MM.1S (cell line): ENCODE results near the gene CNTN5.

Source experiments
- DNase-seq: peaks from one replicate; pipeline ENCODE4 v3.0.0-alpha.2; 2015
- H2AFZ ChIP-seq: fragments of 300-600 bp; sonication (generic); 2 replicates; pipeline ENCODE4 v1.6.0; 2016; ENCODE audit warnings: antibody characterized with exemption, low read length
- H3F3A ChIP-seq: fragments of 300-600 bp; sonication (generic); 2 replicates; pipeline ENCODE4 v1.6.1; 2016; ENCODE audit warnings: mild to moderate bottlenecking, antibody characterized with exemption, low read length, moderate library complexity, mixed read lengths; ENCODE audit not compliant: insufficient read depth
- H3K27ac ChIP-seq: fragments of 300-600 bp; sonication (generic); 2 replicates; pipeline ENCODE4 v1.5.1; 2016; ENCODE audit warnings: mild to moderate bottlenecking, low read length
- H3K27me3 ChIP-seq: fragments of 300-600 bp; sonication (generic); replicated peaks from 2 replicates; pipeline ENCODE4 v1.6.0; 2016; ENCODE audit warnings: low read length; ENCODE audit not compliant: insufficient read depth
- H3K36me3 ChIP-seq: fragments of 300-600 bp; sonication (generic); replicated peaks from 2 replicates; pipeline ENCODE4 v1.6.1; 2016; ENCODE audit warnings: mild to moderate bottlenecking, low read length, mixed read lengths; ENCODE audit not compliant: insufficient read depth
- H3K4me1 ChIP-seq: fragments of 300-600 bp; sonication (generic); 2 replicates; pipeline ENCODE4 v1.6.1; 2016; ENCODE audit warnings: low read length, mixed read lengths
- H3K4me2 ChIP-seq: fragments of 300-600 bp; sonication (generic); 2 replicates; pipeline ENCODE4 v1.6.0; 2016; ENCODE audit warnings: low read depth, low read length
- H3K4me3 ChIP-seq: fragments of 300-600 bp; sonication (generic); 2 replicates; pipeline ENCODE4 v1.5.1; 2016; ENCODE audit warnings: low read length, mixed read lengths
- H3K79me2 ChIP-seq: fragments of 300-600 bp; sonication (generic); 2 replicates; pipeline ENCODE4 v1.6.1; 2016; ENCODE audit warnings: mixed run types, low read length, mixed read lengths
- H3K9ac ChIP-seq: fragments of 300-600 bp; sonication (generic); 2 replicates; pipeline ENCODE4 v1.6.1; 2016; ENCODE audit warnings: low read length, mixed read lengths
- H3K9me2 ChIP-seq: fragments of 300-600 bp; sonication (generic); replicated peaks from 2 replicates; pipeline ENCODE4 v1.6.1; 2016; ENCODE audit warnings: mild to moderate bottlenecking, low read length, mixed read lengths; ENCODE audit not compliant: insufficient read depth
- H3K9me3 ChIP-seq: fragments of 300-600 bp; sonication (generic); replicated peaks from 2 replicates; pipeline ENCODE4 v1.6.1; 2016; ENCODE audit warnings: mild to moderate bottlenecking, low read length, mixed read lengths; ENCODE audit not compliant: insufficient read depth
- H4K20me1 ChIP-seq: fragments of 300-600 bp; sonication (generic); 2 replicates; pipeline ENCODE4 v1.6.1; 2016; ENCODE audit warnings: mild to moderate bottlenecking, low read length, moderate library complexity, mixed read lengths; ENCODE audit not compliant: insufficient read depth
- EZH2 ChIP-seq: fragments of 300-600 bp; sonication (generic); optimal IDR thresholded peaks from 2 replicates; pipeline ENCODE3; 2017; ENCODE audit warnings: low read depth, mild to moderate bottlenecking, antibody characterized with exemption, low read length, mixed read lengths
- EZH2phosphoT487 ChIP-seq: fragments of 300-600 bp; sonication (generic); IDR thresholded peaks from 2 replicates; pipeline ENCODE4 v1.6.1; 2018; ENCODE audit warnings: antibody characterized with exemption, low read length
- TF ChIP-seq, protein P1 (sequence below): fragments of 300-600 bp; sonication (generic); IDR thresholded peaks from 2 replicates; pipeline ENCODE4 v1.5.1; 2016; ENCODE audit warnings: antibody characterized with exemption, low read length, mixed read lengths

CNTN5 gene

DNA sequence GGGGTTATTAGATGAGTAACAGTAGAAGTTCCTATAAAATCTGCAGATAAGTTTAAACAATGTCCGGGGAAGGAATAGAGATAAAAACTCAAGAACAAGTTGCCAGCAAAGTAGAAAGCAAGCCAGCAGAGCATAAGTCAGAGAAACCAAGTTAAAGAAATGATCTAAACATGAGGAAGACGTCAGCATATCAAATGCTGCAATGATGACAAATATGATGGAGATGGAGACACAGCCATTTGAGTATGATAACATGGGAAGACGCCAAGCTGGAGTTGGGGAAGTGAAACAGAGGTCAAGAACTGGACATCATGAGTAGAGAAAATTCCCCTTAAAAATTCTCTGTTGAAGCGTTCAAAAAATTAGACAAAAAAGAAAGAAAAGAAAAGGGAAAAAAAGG lies 571.5 kb downstream of the CNTN5 start:
- Histone ChIP-seq H3K9me3 (no peaks in the 10 kb centered on the region), H3K27me3 (no peaks in the 10 kb centered on the region), H3K4me1 (no peaks in the 10 kb centered on the region), H3F3A (no peaks in the 10 kb centered on the region), H3K9ac (no peak overlapping the region), H3K9me2 (no peaks in the 10 kb centered on the region), H3K36me3 (no peaks in the 10 kb centered on the region), H3K4me3 (no peak overlapping the region), H4K20me1 (no peaks in the 10 kb centered on the region), H3K79me2 (no peaks in the 10 kb centered on the region), H3K27ac (no peak overlapping the region), H2AFZ (no peak overlapping the region), H3K4me2 (no peak overlapping the region)
- DNase-seq = no peak
- TF ChIP-seq, protein P1, sequence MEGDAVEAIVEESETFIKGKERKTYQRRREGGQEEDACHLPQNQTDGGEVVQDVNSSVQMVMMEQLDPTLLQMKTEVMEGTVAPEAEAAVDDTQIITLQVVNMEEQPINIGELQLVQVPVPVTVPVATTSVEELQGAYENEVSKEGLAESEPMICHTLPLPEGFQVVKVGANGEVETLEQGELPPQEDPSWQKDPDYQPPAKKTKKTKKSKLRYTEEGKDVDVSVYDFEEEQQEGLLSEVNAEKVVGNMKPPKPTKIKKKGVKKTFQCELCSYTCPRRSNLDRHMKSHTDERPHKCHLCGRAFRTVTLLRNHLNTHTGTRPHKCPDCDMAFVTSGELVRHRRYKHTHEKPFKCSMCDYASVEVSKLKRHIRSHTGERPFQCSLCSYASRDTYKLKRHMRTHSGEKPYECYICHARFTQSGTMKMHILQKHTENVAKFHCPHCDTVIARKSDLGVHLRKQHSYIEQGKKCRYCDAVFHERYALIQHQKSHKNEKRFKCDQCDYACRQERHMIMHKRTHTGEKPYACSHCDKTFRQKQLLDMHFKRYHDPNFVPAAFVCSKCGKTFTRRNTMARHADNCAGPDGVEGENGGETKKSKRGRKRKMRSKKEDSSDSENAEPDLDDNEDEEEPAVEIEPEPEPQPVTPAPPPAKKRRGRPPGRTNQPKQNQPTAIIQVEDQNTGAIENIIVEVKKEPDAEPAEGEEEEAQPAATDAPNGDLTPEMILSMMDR = no peak
- TF ChIP-seq EZH2phosphoT487 = no peak

DNA sequence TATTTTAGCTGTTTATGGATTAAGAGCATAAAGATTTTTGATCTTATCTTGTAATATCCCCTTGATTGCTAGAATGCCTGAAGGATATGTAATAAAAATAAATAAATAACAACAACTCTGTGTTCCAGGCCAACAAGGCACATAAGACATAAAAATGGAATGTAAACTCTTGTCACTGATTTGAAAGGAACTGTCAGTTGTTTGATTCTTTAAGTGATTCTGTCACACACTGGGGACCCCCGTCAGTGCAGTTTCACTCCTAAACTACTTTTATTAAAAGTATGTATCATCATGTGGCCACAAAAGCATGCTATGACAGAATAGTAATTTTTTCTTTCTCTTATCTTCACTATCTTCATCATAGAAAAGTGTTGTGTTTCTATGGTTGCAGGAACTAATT lies 572.4 kb downstream of the CNTN5 start:
- Histone ChIP-seq H3K4me3 (no peak overlapping the region), H4K20me1 (no peaks in the 10 kb centered on the region), H3K27ac (no peak overlapping the region), H3K27me3 (no peaks in the 10 kb centered on the region), H3K79me2 (no peaks in the 10 kb centered on the region), H2AFZ (no peak overlapping the region), H3K4me2 (no peak overlapping the region), H3K4me1 (no peaks in the 10 kb centered on the region), H3K36me3 (no peaks in the 10 kb centered on the region), H3F3A (no peaks in the 10 kb centered on the region), H3K9me2 (no peaks in the 10 kb centered on the region), H3K9ac (no peak overlapping the region), H3K9me3 (no peaks in the 10 kb centered on the region)
- no peak for TF ChIP-seq EZH2phosphoT487
- no peak for TF ChIP-seq EZH2
- TF ChIP-seq, protein P1 = no peak
- DNase-seq = no peak

DNA sequence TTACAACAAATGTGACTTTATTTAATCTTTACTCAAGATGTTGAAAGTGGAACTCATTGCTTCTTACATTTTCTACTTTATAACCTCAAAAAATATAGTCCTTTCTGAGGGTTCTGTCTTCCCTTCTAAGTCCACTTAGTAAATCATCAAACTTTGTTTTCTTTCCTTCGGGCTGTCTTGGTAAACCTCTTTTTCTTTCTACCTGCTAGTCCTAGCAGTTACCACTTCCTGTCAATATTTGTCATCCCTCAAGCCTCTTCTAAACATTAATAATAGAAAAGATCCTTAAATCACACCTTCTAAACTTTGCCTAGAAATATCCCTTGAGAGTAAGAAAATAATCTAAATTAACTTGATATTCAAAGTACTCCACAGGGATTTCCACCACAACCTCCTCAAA lies 580.4 kb downstream of the CNTN5 start:
- H3K27ac ChIP-seq = no peak overlapping the region
- H3K9me3 ChIP-seq = no peaks in the 10 kb centered on the region
- no peak overlapping the region for H3K9ac ChIP-seq
- no peaks in the 10 kb centered on the region for H3K9me2 ChIP-seq
- H3K4me2 ChIP-seq = no peak overlapping the region
- no peaks in the 10 kb centered on the region for H3K27me3 ChIP-seq
- no peak overlapping the region for H2AFZ ChIP-seq
- no peaks in the 10 kb centered on the region for H3F3A ChIP-seq
- no peaks in the 10 kb centered on the region for H4K20me1 ChIP-seq
- no peak for DNase-seq
- no peaks in the 10 kb centered on the region for H3K79me2 ChIP-seq
- H3K36me3 ChIP-seq = no peaks in the 10 kb centered on the region
- H3K4me1 ChIP-seq = no peaks in the 10 kb centered on the region
- H3K4me3 ChIP-seq = no peak overlapping the region
- TF ChIP-seq EZH2 (no peak), EZH2phosphoT487 (no peak)
- TF ChIP-seq, protein P1 = no peak

DNA sequence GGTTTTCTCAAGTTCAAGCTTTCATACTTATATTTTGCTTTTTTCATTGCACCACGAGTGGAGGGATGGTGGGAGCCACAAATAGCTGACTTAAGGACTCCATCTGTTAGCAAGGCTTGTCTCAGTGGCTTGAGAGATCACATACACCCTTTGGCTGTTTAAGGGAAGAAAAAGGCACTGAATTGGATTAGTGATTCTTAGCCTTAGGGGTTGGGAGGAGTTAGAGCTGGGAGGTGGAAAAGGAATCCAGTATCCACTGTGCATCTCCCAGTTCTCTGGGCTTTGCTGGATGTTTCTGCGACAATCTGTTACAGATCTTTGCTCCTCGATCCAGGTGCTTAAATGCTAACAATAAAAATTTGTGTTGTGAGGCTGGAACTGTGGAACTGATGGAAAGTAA lies 593.6 kb downstream of the CNTN5 start:
- no peaks in the 10 kb centered on the region for H4K20me1 ChIP-seq
- H3K4me1 ChIP-seq = no peaks in the 10 kb centered on the region
- H3K9me3 ChIP-seq = no peaks in the 10 kb centered on the region
- no peak overlapping the region for H3K27ac ChIP-seq
- no peaks in the 10 kb centered on the region for H3F3A ChIP-seq
- H3K9ac ChIP-seq = no peak overlapping the region
- no peak for DNase-seq
- H3K9me2 ChIP-seq = no peaks in the 10 kb centered on the region
- H2AFZ ChIP-seq = no peak overlapping the region
- H3K4me2 ChIP-seq = no peak overlapping the region
- TF ChIP-seq EZH2 = no peak
- TF ChIP-seq, protein P1 = no peak
- no peak for TF ChIP-seq EZH2phosphoT487
- H3K36me3 ChIP-seq = no peaks in the 10 kb centered on the region
- no peaks in the 10 kb centered on the region for H3K27me3 ChIP-seq
- no peaks in the 10 kb centered on the region for H3K79me2 ChIP-seq
- H3K4me3 ChIP-seq = no peak overlapping the region
